ENCODE results near the gene ATP8A2.

ATP8A2 gene

GRCh38 chr13:25371875-25372283 is at the start of gene ATP8A2:
Gene ATP8A2 (plus strand): TSS chr13:25371974. CDS start chr13:25372213, 239 bp downstream.
- no peak for TF ChIP-seq CTCF (IDR thresholded peaks at IDR 0.05)
- no peaks in the 10 kb centered on the region for H3K36me3 Mint-ChIP-seq (ENCODE audit: low read depth)
- H3K27me3 Mint-ChIP-seq (ENCODE audit: low read depth, poor library complexity) = peaks cover 85% of the 10 kb centered on the region
- no peak for DNase-seq
- H3K9me3 Mint-ChIP-seq = no peaks in the 10 kb centered on the region
- H3K4me1 Mint-ChIP-seq = peaks cover 18% of the 10 kb centered on the region
- H3K27ac Mint-ChIP-seq = no peak within 1 kb of the TSS
- peak within 1 kb of the TSS; percentile 82 for H3K4me3 Mint-ChIP-seq

- no peak for DNase-seq
- H3K27me3 Mint-ChIP-seq (ENCODE audit: low read depth, poor library complexity) = no peaks in the 10 kb centered on the region
- peaks cover 29% of the 10 kb centered on the region for H3K36me3 Mint-ChIP-seq (ENCODE audit: low read depth)
- H3K4me1 Mint-ChIP-seq = no peaks in the 10 kb centered on the region
- no peak overlapping the region for H3K4me3 Mint-ChIP-seq
- no peaks in the 10 kb centered on the region for H3K9me3 Mint-ChIP-seq
- peak overlapping the region; percentile 14 for H3K27ac Mint-ChIP-seq
- no peak for TF ChIP-seq CTCF (IDR thresholded peaks at IDR 0.05)
Measured at GRCh38 chr13:25324100-25324499, 47.7 kb upstream of the ATP8A2 start.

GRCh38 chr13:25329706-25330105 is 42.1 kb upstream of the ATP8A2 start:
- H3K27ac Mint-ChIP-seq = peak overlapping the region; percentile 39
- H3K4me1 Mint-ChIP-seq = no peaks in the 10 kb centered on the region
- TF ChIP-seq CTCF (IDR thresholded peaks at IDR 0.05) = no peak
- H3K27me3 Mint-ChIP-seq (ENCODE audit: low read depth, poor library complexity) = no peaks in the 10 kb centered on the region
- H3K9me3 Mint-ChIP-seq = no peaks in the 10 kb centered on the region
- no peak overlapping the region for H3K4me3 Mint-ChIP-seq
- H3K36me3 Mint-ChIP-seq (ENCODE audit: low read depth) = peaks cover 52% of the 10 kb centered on the region
- DNase-seq = no peak

- peaks cover 48% of the 10 kb centered on the region for H3K36me3 Mint-ChIP-seq (ENCODE audit: low read depth)
- H3K9me3 Mint-ChIP-seq = no peaks in the 10 kb centered on the region
- H3K27ac Mint-ChIP-seq = no peak overlapping the region
- no peaks in the 10 kb centered on the region for H3K4me1 Mint-ChIP-seq
- no peaks in the 10 kb centered on the region for H3K27me3 Mint-ChIP-seq (ENCODE audit: low read depth, poor library complexity)
- no peak for TF ChIP-seq CTCF (IDR thresholded peaks at IDR 0.05)
- no peak for DNase-seq
- no peak overlapping the region for H3K4me3 Mint-ChIP-seq
Measured at GRCh38 chr13:25330541-25330940, 41.2 kb upstream of the ATP8A2 start.

- no peaks in the 10 kb centered on the region for H3K4me1 Mint-ChIP-seq
- no peaks in the 10 kb centered on the region for H3K27me3 Mint-ChIP-seq (ENCODE audit: low read depth, poor library complexity)
- H3K9me3 Mint-ChIP-seq = no peaks in the 10 kb centered on the region
- DNase-seq = no peak
- H3K27ac Mint-ChIP-seq = no peak overlapping the region
- H3K4me3 Mint-ChIP-seq = no peak overlapping the region
- no peak for TF ChIP-seq CTCF (IDR thresholded peaks at IDR 0.05)
- peaks cover 45% of the 10 kb centered on the region for H3K36me3 Mint-ChIP-seq (ENCODE audit: low read depth)
Measured at GRCh38 chr13:25335856-25336255, 35.9 kb upstream of the ATP8A2 start.

- Mint-ChIP-seq H3K9me3 (no peaks in the 10 kb centered on the region), H3K27ac (no peak overlapping the region), H3K4me3 (no peak overlapping the region), H3K4me1 (no peaks in the 10 kb centered on the region), H3K36me3 (ENCODE audit: low read depth) (peaks cover 5% of the 10 kb centered on the region), H3K27me3 (ENCODE audit: low read depth, poor library complexity) (no peaks in the 10 kb centered on the region)
- no peak for TF ChIP-seq CTCF (IDR thresholded peaks at IDR 0.05)
- DNase-seq = no peak
Measured at GRCh38 chr13:25345576-25345975, 26.2 kb upstream of the ATP8A2 start.

Data from nephron progenitor cell (in vitro differentiated cells).